Measurements from ENCODE around the gene FLT4. TPM values are rescaled to one million over a fixed set of nuclear protein-coding genes. Genes with fewer than 3 reads are reported as not detected.

Gene FLT4
- total and polyA plus RNA-seq, 12 donors: 3.3 to 80.1 (median 25.5) TPM

DNA sequence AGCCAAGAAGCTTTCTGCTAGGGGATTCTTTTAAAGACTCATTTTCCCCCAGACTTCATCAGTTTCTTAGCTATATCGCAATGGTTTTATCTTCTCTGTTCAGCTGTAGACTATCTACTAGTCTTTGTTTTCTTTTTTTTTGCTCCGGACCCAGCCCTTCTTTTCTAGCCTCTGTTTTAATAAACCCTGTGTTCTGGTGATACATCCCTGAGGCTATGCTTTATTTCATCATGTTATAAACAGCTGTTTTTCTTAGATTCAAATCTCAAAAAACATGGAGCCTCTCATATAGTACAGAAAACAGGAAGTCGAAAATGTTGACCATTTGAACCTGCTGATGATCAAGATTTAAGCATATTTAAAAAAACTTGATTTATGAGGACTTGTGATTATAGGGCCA lies 95.9 kb downstream of the FLT4 start:
- Histone ChIP-seq H3K36me3 (replicated peaks in 1 of 2) (no peaks in the 10 kb centered on the region), H3K27me3 (no peaks in the 10 kb centered on the region), H3K4me3 (no peak overlapping the region), H3K9me3 (replicated peaks in 1 of 3) (no peaks in the 10 kb centered on the region), H3K27ac (no peak overlapping the region), H3K4me1 (replicated peaks in 1 of 2) (peaks cover 0 to 10% of the 10 kb centered on the region in 2 donors)
- DNase-seq: no peak
- intact Hi-C loops (cut with DNase I): no loop called here
- TF ChIP-seq, protein P1, sequence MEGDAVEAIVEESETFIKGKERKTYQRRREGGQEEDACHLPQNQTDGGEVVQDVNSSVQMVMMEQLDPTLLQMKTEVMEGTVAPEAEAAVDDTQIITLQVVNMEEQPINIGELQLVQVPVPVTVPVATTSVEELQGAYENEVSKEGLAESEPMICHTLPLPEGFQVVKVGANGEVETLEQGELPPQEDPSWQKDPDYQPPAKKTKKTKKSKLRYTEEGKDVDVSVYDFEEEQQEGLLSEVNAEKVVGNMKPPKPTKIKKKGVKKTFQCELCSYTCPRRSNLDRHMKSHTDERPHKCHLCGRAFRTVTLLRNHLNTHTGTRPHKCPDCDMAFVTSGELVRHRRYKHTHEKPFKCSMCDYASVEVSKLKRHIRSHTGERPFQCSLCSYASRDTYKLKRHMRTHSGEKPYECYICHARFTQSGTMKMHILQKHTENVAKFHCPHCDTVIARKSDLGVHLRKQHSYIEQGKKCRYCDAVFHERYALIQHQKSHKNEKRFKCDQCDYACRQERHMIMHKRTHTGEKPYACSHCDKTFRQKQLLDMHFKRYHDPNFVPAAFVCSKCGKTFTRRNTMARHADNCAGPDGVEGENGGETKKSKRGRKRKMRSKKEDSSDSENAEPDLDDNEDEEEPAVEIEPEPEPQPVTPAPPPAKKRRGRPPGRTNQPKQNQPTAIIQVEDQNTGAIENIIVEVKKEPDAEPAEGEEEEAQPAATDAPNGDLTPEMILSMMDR (IDR thresholded peaks at IDR 0.05): no peak
- TF ChIP-seq POLR2A (IDR thresholded peaks at IDR 0.05): no peak
- WGBS, 4 donors: 86 to 93% (median 89%) methylated on average over 3 of the region's 3 CpGs

Other genes starting within 250 kb of the FLT4 start
- gene CNOT6, start 155.2 kb downstream of the FLT4 start, total RNA-seq: 10 to 100 TPM in 5 of 9 donors, 1 to 10 TPM in 4; 6.9 to 19.9 (median 13.1) TPM
- gene CNOT6, start 155.2 kb downstream of the FLT4 start, polyA plus RNA-seq: 10 to 100 TPM in 1 of 3 donors, 1 to 10 TPM in 2; 4.4 to 16.9 (median 6.3) TPM
- 1 to 10 TPM in 6 of 9 donors, not detected in 3; 1.2 to 2.0 (median 1.4) TPM for gene SCGB3A1, start 58.1 kb downstream of the FLT4 start, total RNA-seq
- 10 to 100 TPM in 1 of 3 donors, 1 to 10 TPM in 1, not detected in 1; 1.8 to 10.4 TPM for gene SCGB3A1, start 58.1 kb downstream of the FLT4 start, polyA plus RNA-seq
- not detected for gene OR2Y1, start 90.5 kb upstream of the FLT4 start, total RNA-seq
- not detected for gene OR2Y1, start 90.5 kb upstream of the FLT4 start, polyA plus RNA-seq
- gene MGAT1, start 153.2 kb upstream of the FLT4 start, total RNA-seq: 100 to 1,000 TPM in 8 of 9 donors, 10 to 100 TPM in 1; 55.8 to 224 (median 145) TPM
- gene MGAT1, start 153.2 kb upstream of the FLT4 start, polyA plus RNA-seq: 100 to 1,000 TPM in 1 of 3 donors, 10 to 100 TPM in 2; 46.8 to 144 (median 62.7) TPM
- gene ZFP62, start 211.7 kb upstream of the FLT4 start, total RNA-seq: 10 to 100 TPM in 8 of 9 donors, 1 to 10 TPM in 1; 8.5 to 34.5 (median 14.8) TPM
- 10 to 100 TPM; 17.5 to 39.7 (median 25.1) TPM for gene ZFP62, start 211.7 kb upstream of the FLT4 start, polyA plus RNA-seq
- gene BTNL8, start 249.6 kb upstream of the FLT4 start, total RNA-seq: 1 to 10 TPM in 2 of 9 donors, under 1 TPM in 3, not detected in 4; 0.50 to 1.9 (median 0.96) TPM
- under 1 TPM; 0.07 to 0.32 (median 0.15) TPM for gene BTNL8, start 249.6 kb upstream of the FLT4 start, polyA plus RNA-seq